HG03571 (cell line): ENCODE measurements around the gene DAPP1.
"Not testable (repeated sequence)": the region's sequence is repeated elsewhere in the genome, so short reads cannot be mapped to it uniquely, and the experiment has no call there.

ENCODE experiments used
- ATAC-seq: cut with Tn5 transposase; IDR thresholded peaks from one replicate; pipeline ENCODE4 v1.9.1; 2021; ENCODE audit not compliant: unreplicated experiment

Gene DAPP1, protein sequence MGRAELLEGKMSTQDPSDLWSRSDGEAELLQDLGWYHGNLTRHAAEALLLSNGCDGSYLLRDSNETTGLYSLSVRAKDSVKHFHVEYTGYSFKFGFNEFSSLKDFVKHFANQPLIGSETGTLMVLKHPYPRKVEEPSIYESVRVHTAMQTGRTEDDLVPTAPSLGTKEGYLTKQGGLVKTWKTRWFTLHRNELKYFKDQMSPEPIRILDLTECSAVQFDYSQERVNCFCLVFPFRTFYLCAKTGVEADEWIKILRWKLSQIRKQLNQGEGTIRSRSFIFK

DNA sequence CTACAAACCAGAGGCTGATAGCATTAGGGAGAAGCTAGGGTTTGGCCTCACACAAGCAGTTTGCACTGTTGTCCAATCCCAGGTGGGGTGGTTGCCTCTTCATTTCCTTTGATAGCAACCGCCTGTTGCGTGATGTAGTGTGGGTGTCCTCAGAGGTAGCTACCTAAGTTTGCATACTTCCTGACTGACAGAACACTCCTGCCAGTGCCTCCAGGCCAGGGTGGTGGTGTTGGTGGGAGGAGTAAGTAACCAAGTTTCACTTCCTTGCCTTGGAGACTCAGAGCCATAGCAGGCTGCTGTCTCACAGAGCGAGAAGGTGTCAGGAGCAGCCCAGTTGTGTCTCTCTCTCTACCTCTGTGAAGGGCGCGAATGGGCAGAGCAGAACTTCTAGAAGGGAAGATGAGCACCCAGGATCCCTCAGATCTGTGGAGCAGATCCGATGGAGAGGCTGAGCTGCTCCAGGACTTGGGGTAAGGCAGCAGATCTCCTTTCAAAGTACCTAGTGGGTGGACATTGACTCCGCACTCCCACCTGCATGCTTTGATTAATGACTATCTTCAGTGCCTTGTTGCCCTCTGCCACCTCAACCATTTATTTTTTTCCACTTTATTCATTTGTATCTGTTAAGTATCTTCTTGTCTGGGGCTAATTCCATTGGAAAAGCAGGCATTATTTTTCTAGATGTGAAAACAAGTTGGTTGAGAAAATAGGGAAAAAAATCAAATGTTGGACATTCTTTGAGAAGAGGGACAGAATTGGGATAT lies at the start of gene DAPP1:
TSS of gene DAPP1 (plus strand) at position 283 of the 764 bp plus-strand sequence. CDS start at position 370, 87 bp downstream.
- peak; percentile 96 for ATAC-seq

DNA sequence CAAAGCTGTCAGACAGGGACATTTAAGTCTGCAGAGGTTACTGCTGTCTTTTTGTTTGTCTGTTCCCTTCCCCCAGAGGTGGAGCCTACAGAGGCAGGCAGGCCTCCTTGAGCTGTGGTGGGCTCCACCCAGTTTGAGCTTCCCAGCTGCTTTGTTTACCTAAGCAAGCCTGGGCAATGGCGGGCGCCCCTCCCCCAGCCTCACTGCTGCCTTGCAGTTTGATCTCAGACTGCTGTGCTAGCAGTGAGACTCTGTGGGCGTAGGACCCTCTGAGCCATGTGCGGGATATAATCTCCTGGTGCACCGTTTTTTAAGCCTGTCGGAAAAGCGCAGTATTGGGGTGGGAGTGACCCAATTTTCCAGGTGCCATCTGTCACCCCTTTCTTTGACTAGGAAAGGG lies 45.8 kb upstream of the DAPP1 start:
- not testable (repeated sequence) for ATAC-seq

DNA sequence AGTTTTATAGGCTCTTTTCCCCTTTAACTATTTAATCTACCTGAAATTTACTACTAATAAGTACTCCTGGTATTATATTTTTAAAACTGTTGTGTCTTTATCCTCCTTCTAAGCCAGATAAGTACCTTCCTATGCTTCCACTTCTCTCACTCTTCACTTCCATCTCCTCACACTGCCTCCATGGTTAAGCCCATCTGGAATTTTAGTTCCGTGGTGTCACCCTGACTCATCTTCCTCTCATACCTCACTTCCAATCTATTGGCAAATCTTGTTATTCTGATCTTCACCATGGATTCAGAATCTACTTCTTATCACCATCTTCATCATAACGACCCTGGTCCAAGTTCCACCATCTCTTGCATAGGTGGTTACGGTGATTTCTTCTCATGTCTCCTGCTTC lies 32.7 kb upstream of the DAPP1 start:
- no peak for ATAC-seq

DNA sequence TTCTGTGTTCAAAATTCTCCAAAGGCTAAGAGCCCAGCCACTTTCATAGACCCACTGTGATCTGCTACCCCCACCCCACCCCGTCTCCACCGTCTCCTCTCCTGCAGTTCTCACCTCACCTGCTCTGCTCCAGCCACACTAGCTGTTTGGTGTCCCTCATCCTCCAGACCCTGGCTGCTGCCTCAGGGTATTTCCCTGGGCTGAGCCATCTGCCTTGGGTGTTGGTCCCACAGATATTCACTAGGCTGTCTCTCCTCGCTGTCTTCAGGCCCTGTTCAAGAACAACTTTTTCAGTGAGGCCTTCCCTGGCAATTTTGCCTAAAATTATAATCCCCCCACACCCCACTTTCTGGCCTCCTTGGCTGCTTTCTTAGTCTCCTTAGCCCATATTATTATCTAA lies 31.8 kb upstream of the DAPP1 start:
- ATAC-seq: no peak

DNA sequence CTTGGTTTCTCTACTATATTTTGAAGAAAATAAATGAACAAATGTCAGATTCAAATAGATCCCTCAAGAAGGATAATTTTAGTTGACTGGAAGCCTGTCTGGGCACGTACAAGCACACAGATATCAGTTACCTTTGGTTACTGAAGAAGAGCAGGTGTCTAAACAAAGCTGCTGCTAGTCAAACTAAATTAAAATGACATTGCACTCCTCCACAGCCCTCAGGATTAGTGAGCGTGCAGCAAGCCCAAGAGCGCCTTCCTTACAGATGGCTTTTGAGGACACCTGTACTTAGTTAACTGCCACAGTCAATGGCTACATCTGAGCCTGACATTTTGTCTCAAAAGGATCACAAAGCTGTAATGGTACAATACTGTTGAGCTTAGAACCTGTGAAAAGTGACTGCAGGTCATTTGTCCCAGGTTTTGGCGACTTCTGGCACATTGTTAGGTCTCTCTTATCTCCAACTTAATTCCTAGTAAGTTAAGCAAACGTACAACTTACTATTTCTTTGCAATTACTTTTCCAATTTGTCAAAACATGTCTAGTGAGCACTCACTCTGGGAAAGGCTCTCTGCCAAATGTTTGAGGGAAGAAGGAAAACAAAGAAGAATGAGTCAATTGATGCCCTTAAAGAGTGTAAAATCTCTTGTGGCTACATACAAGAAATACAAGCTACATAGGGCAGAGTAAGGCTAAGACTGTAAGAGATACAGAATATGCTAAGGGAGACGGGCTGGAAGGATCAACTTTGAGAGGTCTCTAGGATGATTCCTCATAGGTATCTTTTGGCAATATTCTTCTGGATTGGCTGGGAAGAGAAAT lies 25.6 kb upstream of the DAPP1 start:
- ATAC-seq: no peak

DNA sequence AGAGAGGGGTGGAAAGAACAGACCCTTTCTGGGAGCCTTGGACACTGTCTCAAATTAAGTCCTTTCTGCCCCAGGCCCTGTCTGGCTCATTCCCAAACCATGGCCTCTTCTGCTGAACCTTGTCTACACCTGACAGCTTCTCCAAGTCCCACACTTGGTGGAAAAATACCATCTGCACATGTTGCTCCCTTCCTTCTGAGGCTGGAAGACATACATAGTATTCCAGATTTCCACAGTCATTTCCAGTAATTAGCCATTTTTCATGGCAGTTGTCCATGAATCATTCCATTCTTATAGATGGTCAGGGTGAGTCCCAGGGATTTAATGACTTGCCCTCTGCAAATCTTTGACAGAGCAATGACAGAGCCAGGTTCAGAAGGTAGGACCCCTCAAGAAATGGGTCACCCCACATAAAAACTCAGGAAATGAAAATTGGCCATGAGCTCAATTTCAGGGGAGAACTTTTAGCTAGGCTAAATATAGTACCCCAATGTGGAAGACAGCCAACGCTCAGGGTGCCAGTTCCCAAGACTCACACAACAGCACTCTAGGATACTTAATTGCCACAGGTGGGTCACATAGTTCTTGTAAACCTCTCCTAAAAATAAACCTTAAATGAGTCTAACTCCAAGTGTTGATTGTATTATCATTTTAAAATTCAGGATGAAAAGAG lies 16.2 kb upstream of the DAPP1 start:
- ATAC-seq: no peak

DNA sequence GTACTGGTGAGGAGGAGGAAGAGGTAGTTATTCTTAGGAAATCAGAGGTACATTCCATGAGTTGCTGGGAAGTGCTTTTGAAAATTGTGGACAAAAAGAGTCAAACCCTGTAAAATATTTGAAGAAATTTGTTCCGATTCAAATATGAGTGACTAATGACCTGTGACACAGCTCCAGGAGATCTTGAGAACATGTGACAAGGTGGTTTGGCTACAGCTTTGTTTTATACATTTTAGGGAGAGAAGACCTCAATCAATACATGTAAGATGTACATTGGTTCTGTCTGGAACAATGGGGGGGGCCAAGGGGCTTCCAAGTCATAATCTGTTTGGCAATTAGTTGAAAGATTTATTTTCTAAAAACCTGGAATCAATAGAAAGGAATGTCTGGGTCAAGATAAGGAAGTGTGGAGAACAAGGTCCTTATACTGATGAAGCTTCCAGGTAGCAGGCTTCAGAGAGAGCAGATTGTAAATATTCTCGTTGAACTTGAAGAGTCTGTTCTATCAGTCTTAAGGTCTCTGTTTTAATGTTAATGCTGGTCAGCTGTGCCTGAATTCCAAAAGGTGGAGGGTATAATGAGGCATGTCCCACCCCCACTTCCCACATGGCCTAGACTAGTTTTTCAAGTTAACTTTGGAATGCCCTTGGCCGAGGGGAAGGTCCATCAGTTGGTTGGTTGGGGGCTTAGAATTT lies 15.5 kb upstream of the DAPP1 start:
- ATAC-seq: no peak

DNA sequence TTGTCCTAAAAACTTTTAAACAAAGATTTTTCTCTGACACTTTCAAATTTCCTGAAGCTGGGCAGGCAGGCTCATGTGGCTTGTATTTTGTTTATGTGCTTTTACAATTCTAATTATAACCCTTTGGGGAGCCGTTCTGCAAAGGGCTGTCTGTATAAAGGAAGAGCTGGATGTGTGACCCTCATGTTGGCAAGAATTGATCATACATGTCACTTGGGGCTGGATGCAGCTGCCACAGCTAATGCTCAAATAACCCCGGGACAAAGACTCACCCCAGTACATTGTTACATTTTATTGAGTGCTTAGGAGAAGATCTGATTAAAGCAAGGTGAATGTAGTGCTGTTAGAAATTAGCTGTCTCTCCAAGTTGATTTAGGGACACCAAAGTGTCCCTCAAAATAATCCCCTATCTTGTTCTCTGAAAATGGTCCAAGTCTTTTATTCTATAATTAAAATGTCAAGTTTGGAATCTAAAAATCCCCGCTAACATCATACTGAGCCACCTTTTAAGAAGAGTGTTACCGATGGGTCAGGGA lies 13.0 kb upstream of the DAPP1 start:
- no peak for ATAC-seq

DNA sequence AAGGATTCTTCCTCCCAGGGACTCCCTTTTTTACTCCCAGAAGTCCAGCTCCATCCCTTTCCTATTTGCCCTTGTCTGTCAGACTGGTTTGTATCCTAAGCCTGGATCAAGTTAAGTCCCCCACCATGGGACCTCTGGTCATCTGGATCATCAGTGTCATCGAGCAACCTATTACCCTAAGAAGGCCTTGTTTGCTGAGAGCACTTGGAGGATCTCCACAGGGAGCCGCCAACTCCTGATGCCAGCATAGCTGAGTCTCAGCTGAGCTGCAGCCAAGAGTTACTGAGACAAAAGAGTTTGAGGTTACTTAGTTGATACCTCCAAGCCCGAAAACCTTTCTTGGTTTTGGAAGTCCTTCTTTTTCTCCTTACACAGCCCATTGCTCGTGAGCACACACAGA lies 10.1 kb upstream of the DAPP1 start:
- no peak for ATAC-seq

DNA sequence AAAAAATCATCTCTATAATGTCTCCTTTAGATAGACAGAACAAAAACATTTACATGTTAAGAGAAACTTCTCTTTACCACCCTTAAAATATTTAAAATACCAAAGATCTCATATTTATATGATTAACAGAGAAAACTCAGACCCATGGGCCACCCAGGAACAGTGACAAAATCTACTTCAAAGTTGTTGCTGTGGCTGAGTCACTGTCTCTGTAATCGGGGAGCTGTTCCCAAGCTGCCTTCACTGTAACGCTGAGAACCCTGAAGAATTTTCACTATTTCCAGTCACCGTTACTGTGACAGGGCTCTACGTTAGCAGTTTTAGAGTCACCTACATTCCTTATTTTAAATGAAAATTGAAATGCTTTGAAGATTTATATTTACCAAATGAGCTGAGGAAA lies 9.0 kb upstream of the DAPP1 start:
- no peak for ATAC-seq

DNA sequence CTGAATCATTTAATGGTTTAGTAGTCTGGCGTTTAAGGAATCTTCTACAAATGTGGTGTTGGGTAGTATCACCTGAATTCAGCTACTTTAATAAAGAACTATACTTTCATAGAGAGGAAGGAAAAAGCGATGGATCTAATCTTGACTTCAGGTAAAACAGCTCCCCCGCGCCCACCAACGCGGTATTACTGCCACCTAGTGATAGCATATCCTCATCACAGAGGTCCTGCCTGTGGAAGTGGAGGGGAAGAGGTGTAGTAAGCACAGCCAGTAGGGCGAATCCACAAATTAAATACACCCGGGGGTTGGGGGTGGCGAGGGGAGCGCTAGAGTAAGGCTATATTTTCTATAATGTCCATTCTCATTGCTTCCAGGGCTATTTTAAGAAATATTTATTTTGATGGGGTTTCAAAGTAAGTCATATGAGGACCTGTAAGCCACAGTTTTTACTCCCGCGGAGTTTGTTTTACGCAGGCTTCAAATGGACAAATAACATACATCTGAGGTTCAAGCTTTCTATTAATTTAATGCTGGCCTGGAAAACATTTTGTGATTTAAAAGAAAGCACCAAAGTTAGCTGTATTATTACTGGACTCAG lies 8.3 kb upstream of the DAPP1 start:
- peak; percentile 89 for ATAC-seq

DNA sequence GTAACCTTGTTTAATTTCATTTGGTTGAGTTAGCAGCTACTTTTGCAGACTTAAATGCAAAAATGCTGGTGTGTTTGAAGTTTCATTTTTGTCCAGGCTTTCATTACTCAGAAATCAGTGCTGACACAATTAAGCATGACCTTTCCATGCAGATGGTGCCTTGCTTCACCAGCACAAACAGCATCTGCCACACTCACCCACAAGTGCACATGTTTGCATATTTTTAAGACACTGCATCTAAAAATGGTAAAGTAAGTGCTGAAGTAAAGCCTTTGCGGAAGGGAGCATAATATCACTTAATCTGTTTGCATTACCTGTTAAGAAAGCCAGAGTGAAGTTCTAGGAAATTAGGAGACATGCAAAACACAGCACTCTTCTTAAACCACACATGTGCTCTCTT lies 7.3 kb upstream of the DAPP1 start:
- ATAC-seq: no peak

DNA sequence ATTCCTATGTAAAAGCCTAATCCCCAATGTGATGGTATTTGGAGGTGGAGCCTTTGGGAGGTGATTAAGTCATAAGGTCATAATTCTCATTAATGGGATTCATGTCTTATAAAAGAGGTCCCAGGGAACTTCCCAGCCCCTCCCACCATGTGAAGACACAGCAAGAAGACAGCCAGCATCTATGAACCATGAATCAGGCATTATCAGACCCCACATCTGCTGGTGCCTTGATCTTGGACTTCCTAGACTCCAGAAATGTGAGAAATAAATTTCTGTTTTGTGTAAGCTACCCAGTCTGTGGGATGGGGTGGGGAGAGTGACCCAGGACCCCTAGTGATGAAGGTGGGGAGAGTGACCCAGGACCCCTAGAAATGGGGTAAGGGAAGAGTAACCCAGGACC lies 6.1 kb upstream of the DAPP1 start:
- ATAC-seq: no peak

DNA sequence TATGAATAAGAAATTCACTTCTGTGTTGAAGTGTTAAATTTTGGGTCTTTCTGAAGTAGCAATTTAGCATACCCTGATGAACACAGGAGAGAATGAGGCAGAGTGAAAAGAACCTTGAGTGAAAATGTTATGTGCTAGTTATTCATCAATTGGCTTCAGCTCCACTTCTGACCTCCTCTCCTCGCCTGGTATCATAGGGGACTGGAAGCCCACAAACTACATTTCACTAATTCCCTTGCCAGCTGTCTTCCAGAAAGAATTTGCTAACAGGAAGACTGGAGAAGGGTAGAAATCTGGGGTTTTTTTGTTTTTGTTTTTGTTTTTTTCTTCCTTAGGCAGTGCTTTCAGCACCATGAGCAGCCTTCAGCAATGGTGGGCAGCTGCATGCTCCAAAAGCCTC lies 5.5 kb upstream of the DAPP1 start:
- ATAC-seq: no peak

DNA sequence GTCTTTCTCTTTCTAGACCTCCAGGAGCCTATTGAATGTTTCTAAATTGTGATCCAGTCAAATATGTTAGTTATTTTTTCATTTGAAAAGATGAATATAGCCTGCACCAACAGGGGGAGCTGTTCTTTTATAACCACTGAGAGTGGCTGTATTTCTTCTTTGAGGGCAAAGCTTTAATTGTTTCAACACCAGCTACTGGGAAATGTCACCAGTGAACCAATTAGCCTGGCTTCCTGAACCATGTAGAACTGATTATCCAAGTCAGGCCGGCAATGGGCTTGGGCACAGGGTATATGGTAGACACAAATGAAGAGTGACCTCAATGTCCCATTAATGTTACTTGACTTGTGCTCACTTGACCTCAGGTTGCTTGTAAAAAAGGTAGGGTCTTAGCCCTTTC lies 4.8 kb upstream of the DAPP1 start:
- no peak for ATAC-seq

DNA sequence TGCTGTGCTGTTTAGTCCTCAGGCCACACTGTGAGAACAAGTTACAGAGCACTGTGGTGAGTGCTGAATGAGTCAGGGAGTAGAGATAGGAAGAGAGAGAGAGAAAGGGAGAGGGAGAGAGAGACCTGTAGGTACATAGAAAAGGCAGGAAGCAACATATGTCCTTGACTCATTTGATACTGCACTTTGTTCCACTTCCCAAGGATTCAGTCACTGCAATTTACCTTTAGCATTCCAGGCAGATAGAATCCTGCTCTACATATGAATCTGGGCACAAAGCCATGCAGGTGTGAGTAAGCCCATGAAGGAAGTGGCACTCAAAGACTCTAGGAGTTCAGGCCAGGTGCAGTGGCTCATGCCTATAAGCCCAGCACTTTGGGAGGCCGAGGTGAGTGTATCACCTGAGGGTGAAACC lies 1.0 kb upstream of the DAPP1 start:
- ATAC-seq: no peak

DNA sequence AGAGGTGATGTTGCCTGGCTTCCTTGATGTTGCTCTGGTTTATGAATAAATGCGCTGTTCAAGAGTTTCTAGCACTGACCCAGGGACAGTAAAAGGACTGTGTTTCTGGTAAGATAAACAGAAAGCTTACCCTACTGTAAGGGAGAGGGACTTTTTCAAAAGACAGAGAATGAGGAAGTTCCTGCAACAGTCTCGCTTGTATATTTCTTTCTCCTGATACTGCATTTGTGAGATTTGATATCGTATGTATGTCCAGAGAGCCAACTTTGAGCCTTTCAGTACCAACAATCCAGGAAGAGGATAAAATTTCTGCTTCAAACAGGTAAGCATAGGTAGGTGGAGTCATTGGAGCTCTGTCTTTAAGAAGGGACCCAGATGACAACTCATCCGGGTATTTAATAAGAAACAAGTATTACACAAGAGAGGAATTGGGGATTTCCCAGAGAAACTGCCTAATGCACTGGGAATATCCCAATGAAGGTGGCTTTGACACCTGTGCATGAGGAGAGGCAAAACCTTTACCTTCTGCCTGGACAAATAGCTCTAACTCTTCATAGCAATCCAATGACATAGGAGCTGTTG lies 773 bp downstream of the DAPP1 start:
- ATAC-seq: peak; percentile 20

DNA sequence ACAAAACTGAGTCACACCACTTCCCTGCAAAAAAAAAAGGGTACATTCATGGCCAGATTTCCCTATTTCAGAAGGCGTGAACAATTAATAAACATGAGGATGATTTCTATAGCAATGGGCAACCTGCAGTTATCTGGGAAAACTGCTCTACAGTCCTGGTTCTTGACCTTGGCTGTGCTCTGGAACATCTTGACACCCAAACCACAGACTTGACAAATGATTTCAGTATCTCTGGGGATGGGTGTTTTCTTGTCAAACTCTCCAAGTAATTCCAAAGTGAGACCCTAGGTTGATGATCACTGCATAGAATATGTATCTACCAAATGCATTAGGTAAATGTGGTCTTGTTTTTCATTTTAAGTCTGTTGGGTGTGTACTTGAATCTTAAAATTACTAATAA lies 2.0 kb downstream of the DAPP1 start:
- ATAC-seq: no peak

DNA sequence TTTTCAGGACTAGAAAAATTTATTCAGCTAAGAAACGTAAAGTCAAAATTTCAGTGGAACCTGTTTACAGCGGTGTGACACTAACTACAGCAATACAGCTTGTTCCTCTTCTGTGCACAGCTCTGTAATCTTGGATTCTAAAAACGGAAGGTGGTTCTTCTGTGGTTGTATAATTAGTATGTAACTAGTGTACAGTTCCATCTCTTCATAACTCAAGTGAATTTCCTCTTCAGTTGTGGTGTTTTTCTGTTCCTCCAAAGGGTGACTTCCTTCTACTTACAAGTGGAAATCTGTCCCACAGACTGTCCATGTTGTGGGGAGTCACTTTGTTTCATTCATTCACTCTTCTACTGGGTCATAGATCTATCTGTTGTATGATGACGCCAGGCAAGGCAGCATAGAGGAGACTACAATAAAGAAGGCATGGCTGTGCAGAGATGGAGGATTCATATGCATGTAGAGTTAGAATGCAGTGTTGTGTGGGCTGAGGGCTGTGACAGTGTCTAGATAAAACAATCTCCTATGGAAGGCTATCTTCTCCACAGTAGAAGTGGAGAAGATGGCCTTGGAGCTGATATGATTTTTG lies 5.4 kb downstream of the DAPP1 start:
- peak; percentile 80 for ATAC-seq
